ENCODE measurements around the gene BBS1.

- TF ChIP-seq POLR2A (IDR thresholded peaks at IDR 0.05; ENCODE audit: low read length) = no peak
- TF ChIP-seq GATA1 (IDR thresholded peaks at IDR 0.05; ENCODE audit: low read depth, low read length) = no peak
Measured at GRCh38 chr11:66563832-66564231, 53.4 kb downstream of the BBS1 start.

Measured in erythroblast (primary cell).